Chondrocyte (in vitro differentiated cells): ENCODE data around the gene FBN2. TPM values are rescaled to one million over a fixed set of nuclear protein-coding genes. Genes with fewer than 3 reads are reported as not detected.

Experiments
- DNase-seq: peaks from one replicate; pipeline ENCODE4 v3.0.0; 2021; ENCODE audit warnings: mixed read lengths, low spot score
- H3K27ac Mint-ChIP-seq: one replicate; pipeline ENCODE4 v1.8.0; 2021; ENCODE audit warnings: mild to moderate bottlenecking, moderate library complexity, mixed read lengths; ENCODE audit not compliant: unreplicated experiment
- H3K27me3 Mint-ChIP-seq: 2 replicates; pipeline ENCODE4 v1.8.0; 2021; ENCODE audit warnings: low read depth, mixed read lengths
- H3K36me3 Mint-ChIP-seq: 2 replicates; pipeline ENCODE4 v1.8.0; 2021; ENCODE audit warnings: low read depth, mixed read lengths
- H3K4me1 Mint-ChIP-seq: 2 replicates; pipeline ENCODE4 v1.8.0; 2021; ENCODE audit warnings: low read depth, mild to moderate bottlenecking, mixed read lengths
- H3K4me3 Mint-ChIP-seq: one replicate; pipeline ENCODE4 v1.8.0; 2021; ENCODE audit warnings: mild to moderate bottlenecking, moderate library complexity, mixed read lengths; ENCODE audit not compliant: unreplicated experiment
- H3K9me3 Mint-ChIP-seq: 2 replicates; pipeline ENCODE4 v1.8.0; 2021; ENCODE audit warnings: low read depth, mixed read lengths
- CTCF ChIP-seq: fragments of 200-600 bp; sonication (generic); IDR thresholded peaks from 2 replicates; pipeline ENCODE4 v1.5.0; 2021; ENCODE audit warnings: antibody characterized with exemption, mild to moderate bottlenecking, moderate library complexity
- total RNA-seq: library from RNA; stranded (reverse); gene quantifications from 3 replicates; pipeline ENCODE4 v1.2.1, GENCODE V29; 2021

Gene FBN2
- total RNA-seq, 1 donor from 2014 or later, result 311 TPM

GRCh38 chr5:128271071-128271470 is 267.0 kb downstream of the FBN2 start:
- no peak overlapping the region for H3K4me3 Mint-ChIP-seq
- no peak for DNase-seq
- H3K4me1 Mint-ChIP-seq, result peaks cover 12% of the 10 kb centered on the region
- TF ChIP-seq CTCF, result no peak
- no peak overlapping the region for H3K27ac Mint-ChIP-seq
- H3K9me3 Mint-ChIP-seq, result peaks cover 4% of the 10 kb centered on the region
- peaks cover 40% of the 10 kb centered on the region for H3K36me3 Mint-ChIP-seq
- H3K27me3 Mint-ChIP-seq, result no peaks in the 10 kb centered on the region

DNA sequence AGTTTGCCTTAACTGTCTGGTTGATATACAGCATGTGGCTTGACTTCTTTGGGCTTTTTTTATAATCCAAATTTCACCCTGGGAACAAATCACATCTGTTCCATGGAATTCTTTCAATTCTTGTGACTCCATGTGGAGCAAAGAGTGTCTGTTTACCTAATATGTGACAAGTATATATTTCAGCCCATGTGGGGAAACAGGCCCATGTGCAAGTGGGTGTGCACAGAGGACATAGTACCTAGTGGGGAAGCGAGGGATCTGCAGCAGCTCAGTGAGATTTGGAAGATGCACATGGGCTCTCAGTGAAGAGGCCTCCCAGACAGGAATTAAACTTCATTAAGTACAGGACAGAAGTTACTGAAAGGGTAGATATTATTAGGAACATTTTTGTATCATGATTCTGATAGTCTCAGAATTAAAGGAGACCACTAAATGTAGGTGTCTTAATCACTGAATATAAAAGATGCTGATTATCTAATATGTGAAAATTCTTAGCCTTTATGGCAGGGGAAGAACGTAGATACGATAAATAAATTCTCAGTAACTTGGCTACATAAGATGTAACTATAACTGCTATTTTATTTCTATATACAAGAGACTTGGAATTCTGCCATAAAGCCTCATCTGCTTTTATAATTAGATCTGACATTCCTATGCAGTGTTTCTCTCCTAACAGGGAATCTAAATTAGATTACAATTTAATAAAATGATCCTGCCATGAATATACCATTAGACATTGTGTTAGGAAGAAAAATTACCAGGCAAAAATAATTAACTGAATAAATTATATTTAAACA is 273.3 kb downstream of the FBN2 start:
- Mint-ChIP-seq H3K4me3 (no peak overlapping the region), H3K27me3 (no peaks in the 10 kb centered on the region), H3K4me1 (peaks cover 15% of the 10 kb centered on the region), H3K9me3 (peaks cover 4% of the 10 kb centered on the region), H3K27ac (no peak overlapping the region), H3K36me3 (peaks cover 47% of the 10 kb centered on the region)
- no peak for DNase-seq
- peak; percentile 23 for TF ChIP-seq CTCF

- TF ChIP-seq CTCF, result no peak
- peaks cover 48% of the 10 kb centered on the region for H3K36me3 Mint-ChIP-seq
- H3K9me3 Mint-ChIP-seq, result peaks cover 4% of the 10 kb centered on the region
- peaks cover 15% of the 10 kb centered on the region for H3K4me1 Mint-ChIP-seq
- no peak overlapping the region for H3K4me3 Mint-ChIP-seq
- no peak overlapping the region for H3K27ac Mint-ChIP-seq
- no peak for DNase-seq
- no peaks in the 10 kb centered on the region for H3K27me3 Mint-ChIP-seq
These were observed 274.7 kb downstream of the FBN2 start for GRCh38 chr5:128263357-128263756.

GRCh38 chr5:128262911-128263310 is 275.1 kb downstream of the FBN2 start:
- H3K4me3 Mint-ChIP-seq, result no peak overlapping the region
- H3K27ac Mint-ChIP-seq, result no peak overlapping the region
- peaks cover 15% of the 10 kb centered on the region for H3K4me1 Mint-ChIP-seq
- peaks cover 4% of the 10 kb centered on the region for H3K9me3 Mint-ChIP-seq
- H3K36me3 Mint-ChIP-seq, result peaks cover 44% of the 10 kb centered on the region
- TF ChIP-seq CTCF, result no peak
- DNase-seq, result no peak
- no peaks in the 10 kb centered on the region for H3K27me3 Mint-ChIP-seq

DNA sequence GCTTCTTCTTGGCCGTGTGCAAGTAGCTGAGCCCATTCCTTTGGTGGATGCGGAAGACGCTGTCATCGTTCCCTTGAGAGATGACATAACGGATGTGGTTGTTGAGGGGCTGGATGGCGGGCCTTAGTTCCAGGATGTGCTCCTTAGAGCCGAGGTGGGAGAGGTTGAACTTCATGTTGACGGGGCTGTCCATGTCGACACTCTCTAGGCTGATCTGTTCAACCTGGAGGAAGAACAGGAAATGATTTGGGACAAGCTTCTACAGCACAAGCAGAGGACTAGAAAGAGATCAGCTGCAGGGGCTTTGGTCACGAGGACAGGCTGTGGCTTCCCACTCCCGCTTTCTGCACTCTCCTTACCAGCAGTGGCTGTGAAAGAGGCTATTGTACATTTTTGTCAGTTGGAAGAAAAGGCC is 278.4 kb downstream of the FBN2 start:
- TF ChIP-seq CTCF, result no peak
- Mint-ChIP-seq H3K9me3 (peaks cover 3% of the 10 kb centered on the region), H3K4me3 (no peak overlapping the region), H3K27me3 (no peaks in the 10 kb centered on the region), H3K27ac (peak overlapping the region; percentile 52), H3K36me3 (peaks cover 49% of the 10 kb centered on the region), H3K4me1 (peaks cover 23% of the 10 kb centered on the region)
- DNase-seq, result no peak
